Right cardiac atrium (tissue), 5 donors: ENCODE data around the gene UQCC2. TPM values are rescaled to one million over a fixed set of nuclear protein-coding genes. Genes with fewer than 3 reads are reported as not detected.
A peak's percentile ranks its signal among the peaks of the same experiment; 100 is the strongest.

ENCODE experiments used
- ATAC-seq, 2 donors: fragments of 200-7000 bp; cut with Tn5 transposase; one replicate each; pipeline versions ENCODE4 v1.8.0 to v1.9.1; 2020; ENCODE audit warnings: moderate library complexity in 2 of 2, mild to moderate bottlenecking in 1 of 2
- DNase-seq, 3 donors: peaks; one replicate each; pipeline ENCODE4 v3.0.0-alpha.2; 2020
- H3K27ac ChIP-seq: one replicate; pipeline ENCODE4 v1.5.1; 2013; ENCODE audit warnings: mild to moderate bottlenecking, low read length, control low read depth, moderate library complexity
- H3K27me3 ChIP-seq: one replicate; pipeline ENCODE4 v1.6.1; 2013; ENCODE audit not compliant: control insufficient read depth, insufficient read depth
- H3K4me1 ChIP-seq: one replicate; pipeline ENCODE4 v1.6.1; 2013; ENCODE audit warnings: low read length; ENCODE audit not compliant: control insufficient read depth, insufficient read depth
- H3K4me3 ChIP-seq: one replicate; pipeline ENCODE4 v1.5.1; 2013; ENCODE audit warnings: low read length, control low read depth
- H3K9me3 ChIP-seq: one replicate; pipeline ENCODE4 v1.6.1; 2013; ENCODE audit warnings: low read length; ENCODE audit not compliant: control insufficient read depth
- WGBS: extraction: QIAGEN DNeasy Blood & Tissue Kit; methylation state at CpG from one replicate; pipeline ENCODE4 v1.1.7; 2013; 5-methylcytosine and 5-hydroxymethylcytosine counted together
- intact Hi-C, 4 donors: fragments of 100-400 bp; cut with DNase I; formaldehyde crosslinking; loops; one replicate each; pipeline versions ENCODE4 v1.11.0 to v1.14.0; 2022 to 2023
- polyA plus RNA-seq: library from polyadenylated mRNA; stranded (reverse); fragments of 200-250 nt; gene quantifications from one replicate; pipeline ENCODE4 v1.2.3, GENCODE V29; 2013
- total RNA-seq, 4 donors: library from RNA; stranded (reverse); fragmentation: NEBNext Ultra II Directional; extraction: Animal tissue kit (Norgen Biotek cat#: 25700); gene quantifications; one replicate each; pipeline ENCODE4 v1.2.1, GENCODE V29; 2021
- donor health status: healthy with polysubstance abuse.
- donor health status: DM: no; HTN: yes; CAD: no.
- donor health status: DM: no; HTN: no; CAD: no.
- donor health status: DM: no; HTN: yes; CAD: no; lungs with severe emphysema.
- donor health status: DM: yes; HTN: yes; CAD: no.

UQCC2 gene
- total and polyA plus RNA-seq, 5 donors, result 188 to 376 (median 235) TPM

- ATAC-seq (no peak), DNase-seq (peak in 1 of 3 donors; percentile 57)
- Histone ChIP-seq H3K4me1 (peaks cover 43% of the 10 kb centered on the region), H3K9me3 (no peaks in the 10 kb centered on the region), H3K27me3 (no peaks in the 10 kb centered on the region), H3K27ac (peak overlapping the region; percentile 61), H3K4me3 (no peak overlapping the region)
- intact Hi-C loops, result loop anchor here in 3 of 4 donors (2.0 to 10.0 kb wide), 3 partner anchors 108 to 111 kb away; partner anchors contain the start of gene BAK1 (in 1 of the 3)
- WGBS, result 51% methylated on average over 16 of the region's 16 CpGs
These were observed 16.0 kb downstream of the UQCC2 start for GRCh38 chr6:33695451-33695887.

GRCh38 chr6:33694977-33695376 is 16.5 kb downstream of the UQCC2 start:
- intact Hi-C loops, result loop anchor here in 3 of 4 donors (2.0 to 10.0 kb wide), 3 partner anchors 108 to 110 kb away; partner anchors contain the start of gene BAK1 (in 1 of the 3)
- Histone ChIP-seq H3K9me3 (no peaks in the 10 kb centered on the region), H3K27me3 (no peaks in the 10 kb centered on the region), H3K4me1 (peaks cover 43% of the 10 kb centered on the region), H3K27ac (peak overlapping the region; percentile 61), H3K4me3 (no peak overlapping the region)
- DNase-seq, result peak in 1 of 3 donors; percentile 54
- no peak for ATAC-seq
- WGBS, result 83% methylated on average over 5 of the region's 5 CpGs

- Histone ChIP-seq H3K4me3 (no peak overlapping the region), H3K27ac (peak overlapping the region; percentile 61), H3K9me3 (no peaks in the 10 kb centered on the region), H3K27me3 (no peaks in the 10 kb centered on the region), H3K4me1 (peaks cover 43% of the 10 kb centered on the region)
- peak in 1 of 2 donors; percentile 42 for ATAC-seq
- peak in 2 of 3 donors; percentile 49 to 70 for DNase-seq
- WGBS, result 36% methylated on average over 19 of the region's 19 CpGs
- intact Hi-C loops, result loop anchor here in 2 of 4 donors (2.0 to 10.0 kb wide), 2 partner anchors 108 to 110 kb away; partner anchors contain the start of gene BAK1 (in 1 of the 2)
These were observed 17.0 kb downstream of the UQCC2 start for GRCh38 chr6:33694401-33694931.

- Histone ChIP-seq H3K4me1 (peaks cover 43% of the 10 kb centered on the region), H3K27me3 (no peaks in the 10 kb centered on the region), H3K9me3 (no peaks in the 10 kb centered on the region), H3K27ac (peak overlapping the region; percentile 89), H3K4me3 (no peak overlapping the region)
- DNase-seq (peak in 1 of 3 donors; percentile 70), ATAC-seq (peak in 1 of 2 donors; percentile 29)
- WGBS, result 49% methylated on average over 28 of the region's 28 CpGs
- intact Hi-C loops, result loop anchor here in 2 of 4 donors (2.0 to 10.0 kb wide), 2 partner anchors 107 to 109 kb away; partner anchors contain the start of gene BAK1 (in 1 of the 2)
These were observed 18.1 kb downstream of the UQCC2 start for GRCh38 chr6:33693186-33694105.

- Histone ChIP-seq H3K4me1 (peaks cover 40% of the 10 kb centered on the region), H3K27me3 (no peaks in the 10 kb centered on the region), H3K9me3 (no peaks in the 10 kb centered on the region), H3K27ac (peak overlapping the region; percentile 89), H3K4me3 (no peak overlapping the region)
- WGBS, result 56% methylated on average over 10 of the region's 10 CpGs
- intact Hi-C loops, result loop anchor here in 1 of 4 donors (10.0 kb wide), 1 partner anchor 108 kb away; the partner anchor contains the start of gene BAK1
- DNase-seq (peak in 1 of 3 donors; percentile 71), ATAC-seq (no peak)
These were observed 18.7 kb downstream of the UQCC2 start for GRCh38 chr6:33692760-33693158.

- no peaks in the 10 kb centered on the region for H3K27me3 ChIP-seq
- ATAC-seq, result peak in 1 of 2 donors; percentile 68
- 55% methylated on average over 12 of the region's 12 CpGs for WGBS
- no peaks in the 10 kb centered on the region for H3K9me3 ChIP-seq
- peak overlapping the region; percentile 89 for H3K27ac ChIP-seq
- no peak overlapping the region for H3K4me3 ChIP-seq
- intact Hi-C loops, result loop anchor here in 1 of 4 donors (10.0 kb wide), 1 partner anchor 107 kb away; the partner anchor contains the start of gene BAK1
- peak in 2 of 3 donors; percentile 82 to 91 for DNase-seq
- peaks cover 35% of the 10 kb centered on the region for H3K4me1 ChIP-seq
These were observed 19.3 kb downstream of the UQCC2 start for GRCh38 chr6:33692078-33692759.

GRCh38 chr6:33691456-33692077 is 19.9 kb downstream of the UQCC2 start:
- no peaks in the 10 kb centered on the region for H3K27me3 ChIP-seq
- H3K4me3 ChIP-seq, result no peak overlapping the region
- H3K9me3 ChIP-seq, result no peaks in the 10 kb centered on the region
- WGBS, result 82% methylated on average over 15 of the region's 15 CpGs
- peak overlapping the region; percentile 49 for H3K27ac ChIP-seq
- intact Hi-C loops, result loop anchor here in 1 of 4 donors (10.0 kb wide), 1 partner anchor 107 kb away; the partner anchor contains the start of gene BAK1
- ATAC-seq (no peak), DNase-seq (no peak)
- peaks cover 30% of the 10 kb centered on the region for H3K4me1 ChIP-seq

GRCh38 chr6:33690766-33691165 is 20.7 kb downstream of the UQCC2 start:
- ATAC-seq (no peak), DNase-seq (no peak)
- H3K27me3 ChIP-seq, result no peaks in the 10 kb centered on the region
- H3K4me1 ChIP-seq, result peaks cover 24% of the 10 kb centered on the region
- intact Hi-C loops, result loop anchor here in 1 of 4 donors (10.0 kb wide), 1 partner anchor 106 kb away; the partner anchor contains the start of gene BAK1
- WGBS, result 81% methylated on average over 13 of the region's 13 CpGs
- H3K9me3 ChIP-seq, result no peaks in the 10 kb centered on the region
- H3K4me3 ChIP-seq, result no peak overlapping the region
- no peak overlapping the region for H3K27ac ChIP-seq

GRCh38 chr6:33689879-33690278 is 21.6 kb downstream of the UQCC2 start:
- H3K4me3 ChIP-seq, result no peak overlapping the region
- H3K4me1 ChIP-seq, result peaks cover 17% of the 10 kb centered on the region
- H3K27me3 ChIP-seq, result no peaks in the 10 kb centered on the region
- H3K27ac ChIP-seq, result no peak overlapping the region
- ATAC-seq (no peak), DNase-seq (no peak)
- WGBS, result 91% methylated on average over 10 of the region's 10 CpGs
- H3K9me3 ChIP-seq, result no peaks in the 10 kb centered on the region
- intact Hi-C loops, result loop anchor here in 1 of 4 donors (10.0 kb wide), 1 partner anchor 105 kb away; the partner anchor contains the start of gene BAK1

GRCh38 chr6:33689148-33689494 is 22.4 kb downstream of the UQCC2 start:
- intact Hi-C loops, result no loop called here
- no peak for ATAC-seq
- Histone ChIP-seq H3K9me3 (no peaks in the 10 kb centered on the region), H3K27ac (no peak overlapping the region), H3K27me3 (no peaks in the 10 kb centered on the region), H3K4me3 (no peak overlapping the region), H3K4me1 (peaks cover 11% of the 10 kb centered on the region)
- DNase-seq, result no peak
- 77% methylated on average over 12 of the region's 12 CpGs for WGBS
